AG09309 (cell line): ENCODE measurements around the gene IKZF1.

Experiments
- DNase-seq: peaks from one replicate; pipeline ENCODE4 v3.0.0-alpha.2; 2010; ENCODE audit warnings: low read depth
- H3K4me3 ChIP-seq: 2 replicates; pipeline ENCODE4 v1.5.1; 2011; ENCODE audit warnings: mild to moderate bottlenecking, low read depth, low read length, moderate library complexity; ENCODE audit not compliant: control insufficient read depth
- TF ChIP-seq, protein P1 (sequence below): IDR thresholded peaks from 2 replicates; pipeline ENCODE4 v1.5.1; 2011; ENCODE audit warnings: mild to moderate bottlenecking, low read depth, low read length, inconsistent platforms; ENCODE audit not compliant: insufficient read depth, control insufficient read depth; ENCODE audit errors: missing control alignments

Gene IKZF1

DNA sequence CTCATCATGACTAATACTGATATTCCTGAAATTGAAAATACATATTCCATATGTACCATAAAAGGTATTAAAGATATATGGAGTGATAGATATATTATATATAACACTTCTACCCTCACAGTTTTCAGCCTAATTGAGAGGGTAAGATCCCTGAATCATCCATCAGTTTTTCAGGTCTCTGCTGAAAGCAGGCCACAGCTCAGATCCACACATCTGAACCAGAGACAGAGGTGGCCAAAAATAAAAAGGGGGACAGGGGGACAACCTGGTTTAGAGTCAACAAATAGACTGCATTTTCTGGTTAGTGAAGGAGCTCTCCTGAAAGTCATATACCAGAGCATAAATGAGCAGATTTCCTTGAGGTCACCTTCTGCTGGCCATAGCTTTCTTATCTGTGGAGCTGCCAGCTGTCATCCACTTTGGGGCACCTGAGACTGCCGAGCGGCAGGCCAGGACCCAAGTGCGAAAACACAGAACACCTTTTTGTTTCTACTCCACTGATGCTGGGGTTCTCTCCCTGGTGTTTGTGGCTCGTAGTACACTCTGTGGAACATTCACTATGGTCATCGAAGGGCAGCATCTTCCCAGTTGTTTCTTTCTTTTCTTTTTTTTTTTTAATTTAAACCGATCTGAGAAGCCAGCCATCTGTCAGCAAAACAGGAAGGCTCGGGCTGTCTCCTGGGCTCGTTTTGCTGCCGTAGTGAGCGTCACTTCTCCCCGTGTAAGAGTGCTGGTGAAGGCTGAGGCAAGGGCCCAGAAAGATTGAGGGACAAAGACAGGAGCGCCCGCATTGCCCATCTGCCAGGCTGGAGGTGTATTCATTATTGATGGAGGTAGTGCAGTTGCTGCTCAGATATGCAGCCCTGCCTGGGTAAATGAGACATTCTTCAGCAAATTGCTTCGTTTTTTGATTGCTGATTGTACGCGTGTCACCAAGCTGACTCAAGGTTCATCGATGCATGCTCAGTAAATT is 13.5 kb downstream of the IKZF1 start:
- H3K4me3 ChIP-seq: no peak overlapping the region
- DNase-seq: no peak
- TF ChIP-seq, protein P1, sequence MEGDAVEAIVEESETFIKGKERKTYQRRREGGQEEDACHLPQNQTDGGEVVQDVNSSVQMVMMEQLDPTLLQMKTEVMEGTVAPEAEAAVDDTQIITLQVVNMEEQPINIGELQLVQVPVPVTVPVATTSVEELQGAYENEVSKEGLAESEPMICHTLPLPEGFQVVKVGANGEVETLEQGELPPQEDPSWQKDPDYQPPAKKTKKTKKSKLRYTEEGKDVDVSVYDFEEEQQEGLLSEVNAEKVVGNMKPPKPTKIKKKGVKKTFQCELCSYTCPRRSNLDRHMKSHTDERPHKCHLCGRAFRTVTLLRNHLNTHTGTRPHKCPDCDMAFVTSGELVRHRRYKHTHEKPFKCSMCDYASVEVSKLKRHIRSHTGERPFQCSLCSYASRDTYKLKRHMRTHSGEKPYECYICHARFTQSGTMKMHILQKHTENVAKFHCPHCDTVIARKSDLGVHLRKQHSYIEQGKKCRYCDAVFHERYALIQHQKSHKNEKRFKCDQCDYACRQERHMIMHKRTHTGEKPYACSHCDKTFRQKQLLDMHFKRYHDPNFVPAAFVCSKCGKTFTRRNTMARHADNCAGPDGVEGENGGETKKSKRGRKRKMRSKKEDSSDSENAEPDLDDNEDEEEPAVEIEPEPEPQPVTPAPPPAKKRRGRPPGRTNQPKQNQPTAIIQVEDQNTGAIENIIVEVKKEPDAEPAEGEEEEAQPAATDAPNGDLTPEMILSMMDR: no peak

DNA sequence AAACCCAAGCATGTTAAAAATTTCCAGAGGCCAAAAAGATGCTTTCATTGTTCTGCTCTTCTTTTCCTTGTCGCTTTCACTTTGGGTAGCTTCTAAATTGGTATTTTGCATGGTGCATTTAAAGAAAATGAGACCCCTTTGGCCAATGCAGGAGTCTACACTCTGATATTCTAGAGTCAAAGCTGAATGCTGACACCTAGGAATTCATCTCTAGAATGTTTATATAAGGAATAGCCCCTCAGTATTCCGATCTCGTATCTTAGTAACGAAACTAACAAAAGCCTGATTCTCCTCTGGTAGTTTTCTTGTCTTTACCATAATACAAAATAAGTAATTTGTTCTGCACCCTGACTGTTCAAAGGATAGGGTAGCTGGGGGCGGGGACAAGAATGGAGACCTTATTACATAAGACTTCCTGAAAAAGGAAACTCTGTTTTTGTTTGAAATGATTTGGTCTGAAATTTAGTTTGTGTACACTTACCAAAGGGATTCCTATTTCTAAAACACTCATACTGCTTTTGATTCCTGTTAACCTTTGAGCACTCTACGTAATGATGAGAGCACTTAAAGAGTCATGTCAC is 17.1 kb downstream of the IKZF1 start:
- H3K4me3 ChIP-seq: no peak overlapping the region
- TF ChIP-seq, protein P1: no peak
- no peak for DNase-seq

DNA sequence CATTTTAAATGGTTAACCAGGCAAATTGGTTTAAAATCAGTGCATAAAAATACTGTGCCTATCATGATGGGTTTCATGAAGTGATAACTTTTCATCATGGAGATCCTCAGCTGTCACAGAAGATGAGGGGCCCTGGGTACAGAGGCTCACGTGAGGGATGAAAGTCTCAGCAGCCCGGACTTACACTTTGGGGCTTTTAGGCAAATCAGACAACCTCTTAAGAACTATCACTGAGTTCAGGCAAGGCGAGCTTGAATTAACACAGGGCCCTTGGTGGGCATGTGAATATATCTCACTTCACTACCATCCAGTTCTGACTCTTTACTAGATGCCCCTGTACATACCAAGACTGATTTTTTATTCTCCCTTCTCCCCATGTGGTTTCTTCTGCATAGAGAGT is 19.6 kb downstream of the IKZF1 start:
- H3K4me3 ChIP-seq: no peak overlapping the region
- TF ChIP-seq, protein P1: no peak
- DNase-seq: no peak

DNA sequence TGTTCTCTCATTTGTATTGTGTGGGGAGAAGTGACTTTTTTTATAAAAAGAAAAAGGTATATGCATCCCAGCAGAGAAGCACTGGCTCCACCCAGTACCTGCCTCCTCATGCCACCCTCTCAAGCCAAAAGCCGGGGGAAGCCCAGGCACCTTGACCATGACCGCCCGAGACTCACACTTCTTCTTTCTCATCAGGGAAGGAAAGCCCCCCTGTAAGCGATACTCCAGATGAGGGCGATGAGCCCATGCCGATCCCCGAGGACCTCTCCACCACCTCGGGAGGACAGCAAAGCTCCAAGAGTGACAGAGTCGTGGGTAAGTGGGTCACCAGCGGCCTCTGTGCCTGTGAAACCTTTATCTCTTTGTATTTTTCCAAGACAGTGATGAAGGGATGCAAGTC is 22.9 kb downstream of the IKZF1 start:
- TF ChIP-seq, protein P1: no peak
- H3K4me3 ChIP-seq: no peak overlapping the region
- DNase-seq: no peak

DNA sequence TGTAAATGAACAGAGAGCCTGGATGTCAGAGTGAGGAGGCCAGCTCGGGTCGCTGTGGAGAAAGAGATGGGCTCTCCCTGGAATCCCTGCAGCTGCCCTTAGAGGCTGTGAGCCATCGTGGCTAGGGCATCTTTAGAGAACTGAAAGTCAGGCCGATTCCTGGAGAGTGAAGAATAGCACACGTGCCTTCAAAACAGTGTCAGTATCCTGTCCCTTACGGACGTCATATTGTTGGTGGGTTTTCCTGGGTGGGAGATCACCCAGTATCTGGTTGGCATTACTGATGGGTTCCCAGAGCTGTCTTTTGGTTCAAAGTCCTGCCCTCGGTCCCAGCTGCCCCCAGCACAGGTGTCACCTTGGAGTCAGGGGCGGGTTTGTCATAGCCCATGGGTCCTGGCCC is 25.3 kb downstream of the IKZF1 start:
- TF ChIP-seq, protein P1: no peak
- no peak overlapping the region for H3K4me3 ChIP-seq
- DNase-seq: no peak

DNA sequence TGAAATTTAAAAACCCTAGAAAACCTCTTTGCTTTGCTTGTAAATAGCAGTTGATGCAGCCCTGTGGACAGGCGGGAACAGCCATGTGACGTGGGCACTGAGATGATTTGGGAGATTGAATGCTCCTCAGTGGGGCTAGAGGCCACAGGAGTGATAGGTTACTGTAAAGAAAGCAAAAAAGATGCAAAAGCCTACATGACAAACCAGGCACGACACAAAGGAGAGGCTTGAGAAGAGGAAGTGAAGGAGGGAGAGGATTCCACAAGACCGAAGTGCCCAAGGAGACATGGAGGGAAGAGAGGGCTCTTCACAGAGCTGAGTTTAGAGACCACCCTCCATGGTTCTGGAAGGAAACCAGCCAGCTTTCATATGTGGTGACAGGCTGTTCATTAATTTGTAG is 25.7 kb downstream of the IKZF1 start:
- TF ChIP-seq, protein P1: no peak
- no peak overlapping the region for H3K4me3 ChIP-seq
- no peak for DNase-seq
